ENCODE measurements around the gene SCAPER. TPM values are rescaled to one million over a fixed set of nuclear protein-coding genes. Genes with fewer than 3 reads are reported as not detected.
"Not testable (repeated sequence)": the region's sequence is repeated elsewhere in the genome, so short reads cannot be mapped to it uniquely, and the experiment has no call there.

Gene SCAPER
- polyA plus RNA-seq, 2 of the 4 experiments (the other 2 are of a cell fraction): 4.9 to 5.5 TPM

DNA sequence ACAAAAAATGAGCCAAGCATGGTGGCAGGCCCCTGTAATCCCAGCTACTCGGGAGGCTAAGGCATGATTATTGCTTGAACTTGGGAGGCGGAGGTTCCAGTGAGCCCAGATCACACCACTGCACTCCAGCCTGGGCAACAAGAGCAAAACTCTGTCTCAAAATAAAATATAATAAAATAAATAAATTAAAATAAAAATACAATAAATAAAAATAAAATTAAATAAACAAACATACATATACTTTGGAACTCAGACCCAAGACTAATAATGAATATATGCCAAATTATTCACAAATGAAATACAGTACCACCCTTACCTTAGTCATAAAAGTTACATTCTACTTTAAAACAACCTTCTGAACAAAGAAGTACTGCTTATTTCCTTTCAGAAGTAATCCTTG, 81.8 kb downstream of the SCAPER start:
- FAIRE-seq: no peak
- H3K27ac ChIP-seq: no peak overlapping the region

DNA sequence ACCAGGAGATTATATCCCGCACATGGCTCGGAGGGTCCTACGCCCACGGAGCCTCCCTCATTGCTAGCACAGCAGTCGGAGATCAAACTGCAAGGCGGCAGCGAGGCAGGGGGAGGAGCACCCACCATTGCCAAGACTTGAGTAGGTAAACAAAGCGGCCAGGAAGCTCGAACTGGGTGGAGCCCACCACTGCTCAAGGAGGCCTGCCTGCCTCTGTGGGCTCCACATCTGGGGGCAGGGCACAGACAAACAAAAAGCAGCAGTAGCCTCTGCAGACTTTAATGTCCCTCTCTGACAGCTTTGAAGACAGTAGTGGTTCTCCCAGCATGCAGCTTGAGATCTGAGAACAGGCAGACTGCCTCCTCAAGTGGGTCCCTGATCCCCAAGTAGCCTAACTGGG, 86.2 kb downstream of the SCAPER start:
- CTCF ChIA-PET: interaction anchor here (0.8 kb wide), 1 partner anchor 9 kb away, joined by 3 read pairs; no protein-coding TSS in a partner anchor
- H3K9me3 ChIP-seq; DNase-seq (ENCODE audit: low read depth in 1 of 2, low spot score in 1 of 2); ATAC-seq; H3K4me3 ChIP-seq; H3K27ac ChIP-seq; H3K4me2 ChIP-seq; H3K4me1 ChIP-seq; POLR2A ChIA-PET; FAIRE-seq: not testable (repeated sequence)
- WGBS (ENCODE audit: missing lambda C conversion rate): 90% methylated on average over 9 of the region's 9 CpGs

More for the DNA sequence above, 81.8 kb downstream of the SCAPER start:
- ATAC-seq (no peak), DNase-seq (ENCODE audit: low read depth in 1 of 2, low spot score in 1 of 2) (no peak)
- H3K4me1 ChIP-seq: no peaks in the 10 kb centered on the region
- no peaks in the 10 kb centered on the region for H3K9me3 ChIP-seq
- WGBS (ENCODE audit: missing lambda C conversion rate): 92% methylated on average over 2 of the region's 2 CpGs
- ChIA-PET CTCF (no interaction called here), POLR2A (no interaction called here)
- no peak overlapping the region for H3K4me3 ChIP-seq
- no peak for TF ChIP-seq RARB (CRISPR knock-in tag; IDR thresholded peaks at IDR 0.05)
- TF ChIP-seq, protein P1, sequence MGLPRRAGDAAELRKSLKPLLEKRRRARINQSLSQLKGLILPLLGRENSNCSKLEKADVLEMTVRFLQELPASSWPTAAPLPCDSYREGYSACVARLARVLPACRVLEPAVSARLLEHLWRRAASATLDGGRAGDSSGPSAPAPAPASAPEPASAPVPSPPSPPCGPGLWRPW (IDR thresholded peaks at IDR 0.05): no peak
- no peak for TF ChIP-seq CHD2 (IDR thresholded peaks at IDR 0.05; ENCODE audit: low read length, partially characterized antibody)
- no peak for TF ChIP-seq RNF2 (IDR thresholded peaks at IDR 0.05; ENCODE audit: borderline replicate concordance, low read depth)
- TF ChIP-seq POLR2A (IDR thresholded peaks at IDR 0.05; ENCODE audit: low read length): no peak
- no peak for TF ChIP-seq ZFP36 (IDR thresholded peaks at IDR 0.05; ENCODE audit: borderline replicate concordance, partially characterized antibody)
- TF ChIP-seq KDM5A (IDR thresholded peaks at IDR 0.05): no peak
- TF ChIP-seq ZC3H11A (IDR thresholded peaks at IDR 0.05): no peak
- no peak for TF ChIP-seq KDM1A (IDR thresholded peaks at IDR 0.05; ENCODE audit: low read depth)
- TF ChIP-seq, protein P2, sequence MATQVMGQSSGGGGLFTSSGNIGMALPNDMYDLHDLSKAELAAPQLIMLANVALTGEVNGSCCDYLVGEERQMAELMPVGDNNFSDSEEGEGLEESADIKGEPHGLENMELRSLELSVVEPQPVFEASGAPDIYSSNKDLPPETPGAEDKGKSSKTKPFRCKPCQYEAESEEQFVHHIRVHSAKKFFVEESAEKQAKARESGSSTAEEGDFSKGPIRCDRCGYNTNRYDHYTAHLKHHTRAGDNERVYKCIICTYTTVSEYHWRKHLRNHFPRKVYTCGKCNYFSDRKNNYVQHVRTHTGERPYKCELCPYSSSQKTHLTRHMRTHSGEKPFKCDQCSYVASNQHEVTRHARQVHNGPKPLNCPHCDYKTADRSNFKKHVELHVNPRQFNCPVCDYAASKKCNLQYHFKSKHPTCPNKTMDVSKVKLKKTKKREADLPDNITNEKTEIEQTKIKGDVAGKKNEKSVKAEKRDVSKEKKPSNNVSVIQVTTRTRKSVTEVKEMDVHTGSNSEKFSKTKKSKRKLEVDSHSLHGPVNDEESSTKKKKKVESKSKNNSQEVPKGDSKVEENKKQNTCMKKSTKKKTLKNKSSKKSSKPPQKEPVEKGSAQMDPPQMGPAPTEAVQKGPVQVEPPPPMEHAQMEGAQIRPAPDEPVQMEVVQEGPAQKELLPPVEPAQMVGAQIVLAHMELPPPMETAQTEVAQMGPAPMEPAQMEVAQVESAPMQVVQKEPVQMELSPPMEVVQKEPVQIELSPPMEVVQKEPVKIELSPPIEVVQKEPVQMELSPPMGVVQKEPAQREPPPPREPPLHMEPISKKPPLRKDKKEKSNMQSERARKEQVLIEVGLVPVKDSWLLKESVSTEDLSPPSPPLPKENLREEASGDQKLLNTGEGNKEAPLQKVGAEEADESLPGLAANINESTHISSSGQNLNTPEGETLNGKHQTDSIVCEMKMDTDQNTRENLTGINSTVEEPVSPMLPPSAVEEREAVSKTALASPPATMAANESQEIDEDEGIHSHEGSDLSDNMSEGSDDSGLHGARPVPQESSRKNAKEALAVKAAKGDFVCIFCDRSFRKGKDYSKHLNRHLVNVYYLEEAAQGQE (IDR thresholded peaks at IDR 0.05): no peak
- no peak for TF ChIP-seq MAFK (IDR thresholded peaks at IDR 0.05; ENCODE audit: partially characterized antibody)
- TF ChIP-seq SREBF2 (IDR thresholded peaks at IDR 0.05): no peak
- no peak for TF ChIP-seq MYC (IDR thresholded peaks at IDR 0.05; ENCODE audit: borderline replicate concordance, low read length)
- no peak for TF ChIP-seq FOXS1 (CRISPR knock-in tag; IDR thresholded peaks at IDR 0.05)
- TF ChIP-seq SMC3 (IDR thresholded peaks at IDR 0.05): no peak
- no peak overlapping the region for H3K4me2 ChIP-seq

DNA sequence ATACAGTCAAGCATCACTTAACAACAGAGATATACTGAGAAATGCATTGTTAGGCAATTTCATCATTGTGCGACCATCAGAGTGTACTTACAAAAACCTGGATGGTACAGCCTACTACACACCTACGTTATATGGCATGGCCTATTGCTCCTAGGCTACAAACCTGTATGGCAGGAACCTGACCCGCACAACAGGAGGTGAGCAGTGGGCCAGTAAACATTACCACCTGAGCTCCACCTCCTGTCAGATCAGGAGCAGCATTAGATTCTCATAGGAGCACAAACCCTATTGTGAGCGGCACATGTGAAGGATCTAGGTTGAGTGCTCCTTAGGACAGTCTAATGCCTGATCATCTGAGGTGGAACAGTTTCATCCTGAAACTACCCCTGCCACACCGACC, 89.7 kb downstream of the SCAPER start:
- TF ChIP-seq CBX8 (IDR thresholded peaks at IDR 0.05): no peak
- TF ChIP-seq, protein P3, sequence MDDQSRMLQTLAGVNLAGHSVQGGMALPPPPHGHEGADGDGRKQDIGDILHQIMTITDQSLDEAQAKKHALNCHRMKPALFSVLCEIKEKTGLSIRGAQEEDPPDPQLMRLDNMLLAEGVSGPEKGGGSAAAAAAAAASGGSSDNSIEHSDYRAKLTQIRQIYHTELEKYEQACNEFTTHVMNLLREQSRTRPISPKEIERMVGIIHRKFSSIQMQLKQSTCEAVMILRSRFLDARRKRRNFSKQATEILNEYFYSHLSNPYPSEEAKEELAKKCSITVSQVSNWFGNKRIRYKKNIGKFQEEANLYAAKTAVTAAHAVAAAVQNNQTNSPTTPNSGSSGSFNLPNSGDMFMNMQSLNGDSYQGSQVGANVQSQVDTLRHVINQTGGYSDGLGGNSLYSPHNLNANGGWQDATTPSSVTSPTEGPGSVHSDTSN (IDR thresholded peaks at IDR 0.05): no peak
- no peak for TF ChIP-seq JUNB (IDR thresholded peaks at IDR 0.05)
- TF ChIP-seq CEBPB (IDR thresholded peaks at IDR 0.05): no peak
- TF ChIP-seq KDM5A (IDR thresholded peaks at IDR 0.05): no peak
- no peak for TF ChIP-seq ZSCAN20 (CRISPR knock-in tag; IDR thresholded peaks at IDR 0.05)
- TF ChIP-seq, protein P4, sequence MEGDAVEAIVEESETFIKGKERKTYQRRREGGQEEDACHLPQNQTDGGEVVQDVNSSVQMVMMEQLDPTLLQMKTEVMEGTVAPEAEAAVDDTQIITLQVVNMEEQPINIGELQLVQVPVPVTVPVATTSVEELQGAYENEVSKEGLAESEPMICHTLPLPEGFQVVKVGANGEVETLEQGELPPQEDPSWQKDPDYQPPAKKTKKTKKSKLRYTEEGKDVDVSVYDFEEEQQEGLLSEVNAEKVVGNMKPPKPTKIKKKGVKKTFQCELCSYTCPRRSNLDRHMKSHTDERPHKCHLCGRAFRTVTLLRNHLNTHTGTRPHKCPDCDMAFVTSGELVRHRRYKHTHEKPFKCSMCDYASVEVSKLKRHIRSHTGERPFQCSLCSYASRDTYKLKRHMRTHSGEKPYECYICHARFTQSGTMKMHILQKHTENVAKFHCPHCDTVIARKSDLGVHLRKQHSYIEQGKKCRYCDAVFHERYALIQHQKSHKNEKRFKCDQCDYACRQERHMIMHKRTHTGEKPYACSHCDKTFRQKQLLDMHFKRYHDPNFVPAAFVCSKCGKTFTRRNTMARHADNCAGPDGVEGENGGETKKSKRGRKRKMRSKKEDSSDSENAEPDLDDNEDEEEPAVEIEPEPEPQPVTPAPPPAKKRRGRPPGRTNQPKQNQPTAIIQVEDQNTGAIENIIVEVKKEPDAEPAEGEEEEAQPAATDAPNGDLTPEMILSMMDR (IDR thresholded peaks at IDR 0.05): no peak
- no peak for TF ChIP-seq HDAC2 (IDR thresholded peaks at IDR 0.05)
- no peak for TF ChIP-seq EHMT2 (IDR thresholded peaks at IDR 0.05; ENCODE audit: low read depth)
- no peak for TF ChIP-seq GATA3 (IDR thresholded peaks at IDR 0.05; ENCODE audit: borderline replicate concordance)
- no peak for TF ChIP-seq POLR2AphosphoS2 (conservative IDR thresholded peaks at IDR 0.05; ENCODE audit: low read length)
- TF ChIP-seq JUN (IDR thresholded peaks at IDR 0.05): no peak
- TF ChIP-seq, protein P5, sequence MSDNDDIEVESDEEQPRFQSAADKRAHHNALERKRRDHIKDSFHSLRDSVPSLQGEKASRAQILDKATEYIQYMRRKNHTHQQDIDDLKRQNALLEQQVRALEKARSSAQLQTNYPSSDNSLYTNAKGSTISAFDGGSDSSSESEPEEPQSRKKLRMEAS (IDR thresholded peaks at IDR 0.05): no peak
- ATAC-seq (no peak), FAIRE-seq (peak; percentile 43), DNase-seq (ENCODE audit: low read depth in 1 of 2, low spot score in 1 of 2) (no peak)
- ChIA-PET CTCF (no interaction called here), POLR2A (no interaction called here)
- 91% methylated on average over 5 of the region's 5 CpGs for WGBS (ENCODE audit: missing lambda C conversion rate)
- Histone ChIP-seq H3K4me2 (no peak overlapping the region), H3K9me3 (no peaks in the 10 kb centered on the region), H3K27ac (no peak overlapping the region), H3K4me1 (no peaks in the 10 kb centered on the region), H3K4me3 (no peak overlapping the region)

Measured in A549 (cell line).